GM21381 (cell line): Measurements from ENCODE around the gene MYO16.
"Not testable (repeated sequence)": the region's sequence is repeated elsewhere in the genome, so short reads cannot be mapped to it uniquely, and the experiment has no call there.

Experiments
- ATAC-seq: cut with Tn5 transposase; IDR thresholded peaks from one replicate; pipeline ENCODE4 v1.9.1; 2021; ENCODE audit warnings: mild to moderate bottlenecking, moderate library complexity; ENCODE audit not compliant: unreplicated experiment

MYO16 gene

DNA sequence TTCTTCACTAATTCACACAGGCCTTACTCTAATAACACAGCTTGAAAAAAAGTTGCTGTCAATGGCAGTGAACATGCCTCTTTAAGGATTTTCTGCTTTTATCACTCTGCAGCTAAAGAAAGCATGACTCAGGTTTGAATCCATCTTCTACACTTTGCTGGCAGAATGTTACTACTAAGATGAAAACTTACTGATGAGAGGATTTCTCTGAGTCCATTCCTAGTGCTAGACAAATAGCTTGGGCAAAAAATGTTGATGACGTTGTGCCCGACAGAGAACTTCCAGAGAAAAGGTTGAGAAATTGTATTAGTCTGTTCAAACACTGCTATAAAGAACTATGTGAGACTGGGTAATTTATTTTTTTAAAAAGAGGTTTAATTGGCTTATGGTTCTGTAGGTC, 585.0 kb downstream of the MYO16 start:
- no peak for ATAC-seq

DNA sequence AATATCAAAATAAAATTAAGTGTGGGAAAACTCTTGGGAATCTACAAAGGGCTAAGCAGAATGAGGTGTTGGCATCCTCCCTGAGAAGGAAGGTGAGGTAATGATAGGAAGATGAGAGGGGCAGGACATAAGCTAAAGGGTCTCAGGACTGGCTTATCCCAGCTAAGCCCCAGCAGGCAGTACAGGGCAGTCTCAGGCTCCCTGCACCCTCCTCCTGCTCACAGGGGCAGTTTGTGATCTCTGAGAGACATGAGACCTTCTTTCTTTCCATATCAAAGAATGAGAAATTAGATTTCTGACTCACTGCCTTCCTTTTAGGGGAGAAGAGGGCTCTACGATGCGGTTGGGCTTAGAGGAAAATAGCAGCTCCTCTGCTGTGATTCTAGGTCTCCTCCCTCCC, 586.0 kb downstream of the MYO16 start:
- no peak for ATAC-seq

DNA sequence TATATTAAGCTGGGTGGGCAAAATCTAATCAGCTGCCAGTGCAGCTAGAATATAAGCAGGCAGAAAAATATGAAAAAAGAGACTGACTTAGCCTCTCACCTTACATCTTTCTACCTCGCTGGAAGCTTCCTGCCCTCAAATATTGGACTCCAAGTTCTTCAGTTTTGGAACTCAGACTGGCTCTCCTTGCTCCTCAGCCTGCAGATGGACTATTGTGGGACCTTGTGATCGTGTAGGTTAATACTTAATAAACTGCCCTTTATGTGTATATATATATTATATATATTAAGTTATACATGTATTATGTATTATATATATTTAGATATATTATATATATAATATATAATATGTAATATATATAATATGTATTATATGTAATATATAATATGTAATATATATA, 588.1 kb downstream of the MYO16 start:
- ATAC-seq, result not testable (repeated sequence)

DNA sequence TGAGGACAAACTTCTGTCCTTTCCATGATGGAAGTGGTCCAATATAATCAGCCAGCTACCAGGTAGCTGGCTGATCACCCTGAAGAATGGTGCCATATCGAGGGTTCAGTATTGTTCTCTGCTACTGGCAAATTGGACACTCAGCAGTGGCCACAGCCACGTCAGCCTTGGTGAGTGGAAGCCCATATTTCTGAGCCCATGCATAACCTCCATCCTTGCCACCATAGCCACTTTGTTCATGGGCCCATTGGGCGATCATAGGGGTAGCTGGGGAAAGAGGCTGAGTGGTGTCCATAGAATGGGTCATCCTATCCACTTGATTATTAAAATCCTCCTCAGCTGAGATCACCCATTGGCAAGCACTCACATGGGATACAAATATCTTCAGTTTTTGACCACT, 591.2 kb downstream of the MYO16 start:
- no peak for ATAC-seq

DNA sequence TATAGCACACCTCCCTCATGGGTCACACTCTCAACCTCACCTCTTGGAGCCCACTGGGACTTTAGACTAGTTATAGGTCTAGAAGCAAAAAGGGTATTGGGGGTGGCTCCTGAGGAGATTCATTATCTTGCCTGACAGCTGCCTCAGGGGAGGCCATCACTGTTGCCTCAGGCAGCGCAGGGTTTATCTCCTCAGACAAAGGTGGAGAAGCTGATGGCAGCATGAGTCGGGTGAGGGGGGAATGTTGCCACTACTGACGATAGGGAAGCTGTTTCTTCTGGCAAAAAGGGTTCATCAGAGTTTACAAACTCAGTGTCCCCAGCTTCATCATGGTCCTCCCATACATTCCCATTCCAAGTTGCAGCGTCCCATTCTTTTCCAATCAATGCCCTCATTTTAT, 594.6 kb downstream of the MYO16 start:
- no peak for ATAC-seq

DNA sequence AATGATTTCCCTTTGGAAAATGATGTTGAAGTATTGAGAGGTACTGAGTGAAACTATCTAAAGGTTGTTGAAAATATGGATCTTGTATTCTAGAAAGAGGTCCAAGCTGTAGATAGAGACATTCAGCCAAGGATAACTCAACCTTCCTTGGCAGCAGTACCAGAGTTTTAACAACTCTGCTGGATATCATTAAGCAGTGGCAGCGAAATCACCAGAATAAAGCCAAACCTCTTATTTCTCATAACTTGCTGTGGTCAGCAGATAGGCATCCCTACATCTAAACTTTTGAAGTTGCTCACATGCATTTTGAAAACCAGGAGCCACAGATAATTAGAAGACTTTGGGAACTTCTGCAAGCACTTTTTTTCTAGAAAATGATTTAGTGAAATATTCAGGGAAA, 597.2 kb downstream of the MYO16 start:
- no peak for ATAC-seq

DNA sequence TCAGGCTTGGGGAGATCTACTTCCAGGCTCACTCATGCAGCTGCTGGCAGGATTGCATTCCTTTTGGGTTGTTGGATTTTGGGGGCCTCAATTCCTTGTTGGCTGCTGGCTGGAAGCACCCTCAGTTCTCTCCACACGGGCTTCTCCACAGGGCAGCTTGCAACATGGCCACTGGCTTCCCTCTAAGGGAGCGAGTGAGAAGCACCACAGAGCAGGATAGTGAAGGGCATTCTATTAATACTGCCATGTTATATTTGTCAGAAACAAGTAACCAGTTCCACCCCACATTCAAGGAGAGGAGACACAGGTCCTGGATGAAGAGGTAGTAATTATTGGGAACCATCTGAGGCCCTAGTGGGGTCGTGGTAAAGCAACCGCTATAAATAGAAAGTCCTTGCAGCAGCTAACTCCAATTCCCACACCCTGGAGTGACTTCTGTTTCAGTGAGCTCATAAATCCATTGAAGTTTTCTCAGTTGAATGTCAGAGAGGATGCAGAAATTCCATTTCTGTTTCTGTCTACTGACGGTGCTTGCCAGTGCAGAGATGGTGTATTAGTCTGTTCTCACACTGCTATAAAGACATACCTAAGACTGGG, 598.0 kb downstream of the MYO16 start:
- no peak for ATAC-seq

DNA sequence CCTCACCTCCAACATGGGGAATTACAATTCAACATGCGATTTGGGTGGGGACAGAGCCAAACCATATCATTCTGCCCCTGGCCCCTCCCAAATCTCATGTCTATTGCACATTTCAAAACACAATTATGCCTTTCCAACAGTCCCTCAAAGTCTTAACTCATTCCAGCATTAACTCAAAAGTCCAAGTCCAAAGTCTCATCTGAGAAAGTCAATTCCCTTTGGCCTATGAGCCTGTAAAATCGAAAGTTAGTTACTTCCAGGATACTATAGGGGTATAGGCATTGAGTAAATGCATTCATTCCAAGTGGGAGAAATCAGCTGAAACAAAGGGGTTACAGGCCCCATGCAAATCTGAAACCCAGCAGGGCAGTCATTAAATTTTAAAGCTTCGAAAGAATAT, 598.8 kb downstream of the MYO16 start:
- no peak for ATAC-seq

DNA sequence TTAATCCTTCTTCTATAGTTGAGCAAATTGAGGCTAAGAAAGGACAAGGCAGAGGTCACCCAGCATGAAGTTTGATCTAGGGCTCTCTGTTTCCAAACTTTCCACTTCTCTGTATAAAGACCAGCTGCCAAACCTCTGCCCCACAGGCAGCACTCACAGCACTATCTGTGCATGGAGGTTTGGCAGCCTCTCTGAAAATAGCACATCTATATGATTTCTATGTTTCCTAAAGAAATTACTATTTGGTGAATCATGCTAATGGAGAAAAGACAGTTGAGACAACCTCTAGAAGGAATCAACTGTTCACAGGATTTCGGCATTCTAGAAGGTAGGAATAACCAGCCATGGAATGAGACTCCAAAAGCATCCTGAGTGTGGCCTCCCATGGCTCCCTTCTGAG, 602.5 kb downstream of the MYO16 start:
- no peak for ATAC-seq

DNA sequence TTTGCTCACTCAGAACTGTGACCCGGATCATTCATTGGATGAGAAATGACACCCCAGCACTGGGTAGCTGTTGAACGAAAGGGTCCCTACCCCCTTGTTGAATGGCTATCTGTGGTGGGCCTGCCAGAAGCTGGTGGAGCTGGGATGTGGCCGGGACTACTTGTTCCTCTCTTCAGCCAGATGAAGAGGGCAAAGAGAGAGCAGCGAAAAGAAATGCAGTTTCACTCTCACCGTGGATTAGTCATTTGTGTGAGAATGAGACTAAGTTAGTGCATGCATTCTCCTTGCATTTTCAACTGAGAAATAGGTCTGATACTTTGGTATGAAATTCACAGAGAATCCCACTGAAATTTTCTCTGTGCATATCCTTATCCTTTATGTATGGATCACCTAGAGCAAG, 603.9 kb downstream of the MYO16 start:
- peak; percentile 80 for ATAC-seq

DNA sequence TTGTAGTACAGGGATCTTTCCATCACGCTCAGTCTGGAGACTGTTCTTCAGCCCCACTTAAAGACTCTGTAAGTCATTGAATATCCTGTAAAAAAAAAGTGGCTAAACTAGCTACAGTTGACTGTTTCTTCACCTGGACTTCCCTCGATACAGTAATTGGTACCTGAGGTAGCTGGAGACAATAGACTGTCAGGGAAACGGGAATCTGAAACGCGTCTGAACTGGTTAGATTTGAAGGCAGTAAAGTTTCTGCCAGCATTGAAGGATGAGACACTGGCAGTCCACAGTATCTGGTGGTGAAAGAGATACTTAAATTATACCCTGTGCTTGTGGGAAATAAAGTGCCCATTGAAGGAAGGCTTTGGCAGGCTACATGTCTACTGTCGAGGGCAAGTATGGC, 606.5 kb downstream of the MYO16 start:
- ATAC-seq, result no peak

DNA sequence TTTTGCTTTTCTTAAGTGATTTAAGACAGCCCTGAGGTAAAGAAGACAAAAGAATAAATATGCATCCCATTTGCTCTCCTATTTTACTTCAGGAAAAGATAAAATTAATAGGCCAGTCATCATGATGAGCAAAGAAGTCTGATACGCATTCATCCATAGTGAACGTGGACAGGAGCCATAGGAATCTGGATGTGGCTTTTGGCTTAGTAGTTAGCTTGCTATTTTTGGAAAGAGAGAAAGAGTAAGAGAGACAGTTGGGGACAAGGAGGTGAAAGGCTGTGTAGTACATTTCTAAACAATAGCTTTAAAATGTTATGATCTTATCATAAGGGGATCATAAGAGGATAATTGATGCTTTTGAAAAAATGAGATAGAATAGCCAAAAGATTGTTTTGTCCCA, 611.7 kb downstream of the MYO16 start:
- ATAC-seq, result no peak

DNA sequence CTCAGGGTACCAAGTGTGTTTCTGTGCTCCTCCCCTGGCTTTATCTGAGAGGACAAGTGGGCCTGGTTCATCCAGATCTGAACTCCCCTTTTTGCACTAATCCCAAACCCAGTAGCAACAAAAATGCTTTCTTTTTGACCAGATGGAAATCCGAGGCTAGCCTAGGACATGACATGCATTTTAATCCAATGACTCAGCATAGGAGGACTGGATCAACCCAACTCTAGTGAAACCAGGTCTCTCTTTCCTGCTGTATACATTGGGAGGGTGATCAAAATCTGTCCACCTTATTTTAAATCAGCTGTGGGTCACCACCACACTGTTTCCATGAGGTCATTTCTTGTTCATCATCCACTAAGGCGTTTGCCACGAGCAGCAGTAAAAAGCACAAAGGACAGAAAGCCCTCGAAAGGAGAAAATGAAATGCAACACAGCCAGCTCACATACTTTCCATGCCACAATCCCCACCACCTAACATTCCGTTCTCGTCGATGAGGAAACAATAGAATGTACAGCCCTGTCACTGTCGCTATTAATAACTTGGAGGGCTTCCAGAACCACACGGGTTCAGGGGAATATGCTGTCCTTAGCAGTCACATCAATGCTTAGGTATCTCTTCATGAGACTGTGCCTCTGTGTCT, 614.0 kb downstream of the MYO16 start:
- no peak for ATAC-seq

DNA sequence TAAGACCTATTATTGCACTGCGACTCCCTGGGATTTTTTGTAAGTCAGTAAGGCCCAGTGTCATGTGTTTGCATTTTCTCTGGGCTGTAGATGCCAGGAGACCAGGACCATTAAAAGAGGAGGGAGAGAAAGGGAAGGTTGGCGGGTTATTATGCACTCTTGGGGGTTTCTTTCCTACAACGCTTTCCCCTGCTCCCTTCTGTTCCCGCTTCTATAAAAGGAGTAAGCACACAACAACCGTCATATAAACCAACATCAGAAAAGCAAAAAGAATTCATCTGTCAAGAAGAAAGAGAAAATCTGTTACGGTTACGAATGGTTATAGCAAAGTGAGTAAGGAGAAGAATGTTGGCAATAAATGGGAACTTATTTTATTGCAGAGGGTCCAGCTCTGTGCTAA, 615.2 kb downstream of the MYO16 start:
- no peak for ATAC-seq

DNA sequence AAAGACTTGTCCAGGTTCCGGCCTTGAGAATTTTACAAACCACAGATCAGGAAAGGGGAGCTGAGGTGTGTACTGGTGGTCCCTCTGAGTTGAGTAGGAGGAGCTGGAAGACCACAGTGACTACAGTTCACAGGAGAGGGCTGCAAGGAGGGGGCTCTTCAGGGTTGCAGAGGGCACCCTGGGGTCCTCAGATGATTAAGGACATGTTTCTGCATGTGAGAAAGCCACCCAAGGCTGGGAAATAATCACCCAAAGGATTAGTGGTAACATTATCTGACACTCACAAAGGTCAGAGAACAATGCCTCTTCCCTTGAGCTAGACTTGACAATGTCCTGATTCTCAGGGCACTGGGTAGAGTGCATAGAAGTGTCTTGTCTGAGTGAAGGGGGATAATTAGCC, 616.6 kb downstream of the MYO16 start:
- ATAC-seq, result no peak

DNA sequence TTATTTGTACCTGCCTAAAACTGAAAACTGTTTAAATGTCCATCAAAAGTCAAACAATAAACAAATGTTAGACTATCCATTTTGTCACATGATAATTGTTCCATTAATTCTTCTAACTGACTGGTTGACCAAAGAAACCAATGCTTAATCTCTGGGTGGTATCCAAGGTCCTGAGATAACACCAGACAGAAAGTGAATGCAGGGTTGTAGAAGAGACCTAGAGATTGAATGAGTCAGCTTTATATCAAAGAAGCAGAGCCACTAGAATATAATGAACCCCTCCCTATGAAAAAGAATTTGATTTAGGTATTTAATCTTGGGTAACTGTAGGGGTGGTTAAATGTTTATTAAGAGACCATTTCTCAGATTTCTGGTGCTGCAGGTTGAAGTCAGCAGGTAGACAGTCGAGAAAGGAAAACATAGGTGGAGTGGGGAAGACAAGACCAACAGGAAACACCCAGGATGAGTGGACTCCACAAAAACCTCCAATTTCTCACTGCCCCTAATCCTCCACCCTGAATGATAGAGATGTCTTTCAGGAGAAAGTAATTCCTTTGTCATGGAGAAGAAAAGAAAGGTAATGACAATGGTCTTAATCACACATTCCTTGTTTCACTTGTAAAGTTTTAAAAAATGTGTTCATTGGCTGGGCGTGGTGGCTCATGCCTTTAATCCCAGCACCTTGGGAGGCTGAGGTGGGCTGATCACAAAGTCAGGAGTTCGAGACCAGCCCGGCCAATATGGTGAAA, 620.5 kb downstream of the MYO16 start:
- ATAC-seq, result no peak

DNA sequence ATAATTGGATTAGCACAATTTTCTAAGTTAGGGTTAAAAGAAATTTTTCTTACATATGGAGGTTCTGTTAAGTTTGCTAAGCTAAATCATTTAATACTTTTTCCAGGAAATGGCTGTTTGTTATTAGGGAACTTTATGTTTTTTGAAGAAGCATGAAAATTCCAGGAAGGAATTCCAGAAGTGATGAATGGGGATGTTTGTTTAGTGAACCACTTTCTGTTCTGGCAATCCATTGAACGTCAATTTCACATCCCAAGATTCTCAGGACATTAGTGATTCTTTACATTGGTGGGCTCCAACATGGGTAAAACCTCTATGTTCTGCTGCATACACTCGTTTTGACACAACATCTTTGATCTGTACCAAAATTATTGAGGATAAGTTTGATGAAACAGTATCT, 622.5 kb downstream of the MYO16 start:
- no peak for ATAC-seq

DNA sequence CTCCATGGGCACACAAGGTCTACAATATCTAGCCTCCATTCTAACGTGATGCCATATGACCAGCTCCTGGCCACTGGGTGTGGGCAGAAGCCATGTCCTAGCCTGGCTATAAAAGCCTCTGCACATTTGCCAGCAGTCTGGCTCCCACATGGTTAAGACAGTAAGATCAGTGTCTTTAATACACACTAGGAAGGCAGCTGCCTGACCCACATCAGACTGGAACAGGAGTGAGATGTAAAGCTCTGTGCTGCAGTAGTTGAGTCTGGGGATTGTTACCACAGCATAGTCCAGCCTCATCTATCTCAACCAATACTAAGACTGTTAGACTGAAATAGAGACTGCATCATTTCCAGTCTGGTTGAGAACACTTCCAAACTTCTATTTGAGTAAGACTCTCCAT, 623.9 kb downstream of the MYO16 start:
- no peak for ATAC-seq

DNA sequence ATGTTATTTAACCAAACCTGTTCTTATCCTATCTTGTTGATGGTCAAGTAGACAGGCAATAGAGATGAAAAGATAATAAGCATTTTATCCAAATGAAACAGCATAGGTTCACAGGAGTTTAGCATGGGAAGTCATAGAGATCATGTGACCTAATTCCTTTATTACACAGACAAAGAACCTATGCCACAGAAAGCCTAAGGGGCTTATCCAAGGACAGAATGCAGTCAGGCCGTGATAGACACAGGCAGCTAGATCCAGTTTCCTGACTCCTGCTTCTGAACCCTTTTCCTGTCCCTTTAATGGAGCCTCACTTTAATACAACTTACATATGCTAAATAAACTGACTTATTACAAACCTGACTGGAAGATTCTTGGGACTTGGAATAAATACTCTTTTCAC, 624.9 kb downstream of the MYO16 start:
- ATAC-seq, result no peak

DNA sequence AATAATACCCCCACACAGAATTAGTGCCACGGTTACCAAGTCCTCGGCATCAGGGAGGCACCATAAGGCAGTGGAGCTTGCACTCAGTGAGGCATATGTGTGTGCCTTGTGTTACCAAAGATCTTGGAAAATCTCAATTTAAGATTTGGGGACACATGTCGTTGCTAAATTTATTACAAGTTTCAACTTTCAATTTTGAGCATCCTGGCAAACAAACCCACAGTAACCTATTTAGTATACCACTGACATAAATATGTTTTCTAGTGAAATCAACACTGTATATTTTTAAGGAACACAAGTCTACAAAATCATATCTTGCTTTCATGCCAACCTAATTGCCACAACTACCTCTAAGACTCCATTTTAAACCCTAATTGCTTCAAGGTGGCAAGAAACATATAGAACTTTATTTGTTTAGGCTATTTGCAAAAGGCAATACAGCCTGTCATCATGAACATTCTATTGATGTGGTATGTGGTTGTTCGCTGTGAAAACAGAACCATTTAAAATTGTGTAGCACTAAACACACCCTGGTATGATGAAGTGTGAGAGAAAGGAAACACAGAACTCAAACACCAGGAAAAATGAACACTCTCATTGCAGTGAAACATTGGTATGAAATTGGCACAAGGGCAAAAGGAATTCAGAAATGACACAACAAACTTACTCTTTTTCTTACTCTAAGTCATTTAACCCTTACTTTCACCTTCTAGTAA, 625.9 kb downstream of the MYO16 start:
- no peak for ATAC-seq

DNA sequence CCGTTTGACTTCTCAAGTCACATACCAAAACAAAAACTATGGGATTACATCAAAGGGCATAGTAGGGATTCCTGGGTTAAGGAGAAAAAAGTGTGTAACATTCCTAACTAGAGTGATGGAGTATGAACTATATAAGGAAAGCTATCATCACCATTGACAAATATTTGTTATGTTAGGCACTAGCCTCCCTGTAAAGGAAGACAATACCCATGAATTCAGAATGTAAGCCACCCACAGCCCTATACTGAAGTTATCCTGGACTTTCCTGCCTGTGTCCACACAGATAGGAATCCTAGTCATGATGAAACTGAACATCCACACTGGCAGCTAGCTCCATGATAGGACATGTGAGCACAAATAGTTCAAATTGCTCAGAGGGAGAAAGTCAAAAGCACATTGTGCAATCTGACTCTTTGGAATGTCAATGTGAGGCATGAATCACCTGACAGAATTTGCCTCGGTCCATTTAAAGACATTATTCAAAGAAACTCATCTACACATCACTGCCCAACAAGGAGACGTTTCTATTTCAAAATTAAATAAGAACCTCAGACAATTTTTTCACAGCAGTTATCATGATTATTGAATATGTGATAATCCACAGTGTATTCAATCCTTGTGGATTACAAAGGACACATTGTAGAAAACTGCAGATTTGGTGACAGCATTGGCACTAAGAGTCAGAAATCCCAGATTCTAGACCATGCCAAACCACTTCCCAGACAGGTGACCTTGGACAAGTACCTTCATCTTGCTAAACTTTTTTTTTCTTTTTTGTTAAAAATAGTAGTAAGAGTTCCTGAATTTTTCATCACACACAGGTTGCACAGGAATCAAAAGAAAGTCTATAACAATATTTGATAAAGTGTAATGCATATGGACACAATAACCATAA, 627.7 kb downstream of the MYO16 start:
- no peak for ATAC-seq
